GM12878 (cell line): ENCODE measurements around the gene FOXR1. TPM values are rescaled to one million over a fixed set of nuclear protein-coding genes. Genes with fewer than 3 reads are reported as not detected.

Source experiments
- ATAC-seq: fragments of 200-7000 bp; cut with Tn5 transposase; 3 replicates; pipeline ENCODE4 v1.9.1; 2020; ENCODE audit warnings: mild to moderate bottlenecking, moderate library complexity
- BruUV-seq: library from RNA; stranded (reverse); fragments of 400-500 nt; replicated peaks from 2 replicates; lab custom pipeline; 2021; lab: Mats Ljungman, UMichigan
- CTCF ChIA-PET: fragments of 300-600 bp; sonication (Branson Sonifier 250); formaldehyde crosslinking; extraction: SDS; loops from one replicate; lab custom pipeline; 2021; ENCODE audit warnings: inconsistent platforms; lab: Yijun Ruan, JAX
- POLR2A ChIA-PET: fragments of 350-600 bp; formaldehyde crosslinking; extraction: SDS; loops from one replicate; lab custom pipeline; 2021; ENCODE audit warnings: inconsistent platforms; lab: Charles Lee
- RAD21 ChIA-PET: fragments of 300-600 bp; sonication (Branson Sonifier 250); formaldehyde crosslinking; loops from one replicate; lab custom pipeline; 2023; ENCODE audit warnings: antibody characterized with exemption; ENCODE audit not compliant: unreplicated experiment; lab: Charles Lee
- SMC1A ChIA-PET: fragments of 300-600 bp; sonication (Branson Sonifier 250); formaldehyde crosslinking; loops from one replicate; lab custom pipeline; 2023; ENCODE audit not compliant: unreplicated experiment, uncharacterized antibody; lab: Charles Lee
- DNase-seq: peaks from one replicate; pipeline ENCODE4 v3.0.0-alpha.2; 2011; ENCODE audit warnings: low read depth, low spot score
- FAIRE-seq: peaks from 3 replicates; lab custom pipeline; 2011; peaks lifted over from hg19 to GRCh38; lab: Jason Lieb, UNC
- H2AFZ ChIP-seq: 2 replicates; pipeline ENCODE4 v1.6.0; 2011; ENCODE audit warnings: low read depth, low read length, control low read depth; ENCODE audit not compliant: control insufficient read depth
- H3K27ac ChIP-seq: 2 replicates; pipeline ENCODE4 v1.5.1; 2011; ENCODE audit warnings: control low read depth; ENCODE audit not compliant: control insufficient read depth, insufficient read depth
- H3K27me3 ChIP-seq, 2 experiments: replicated peaks in 1 of 2; 2 replicates each; pipeline versions ENCODE4 v1.6.0 to v1.6.1; 2011; ENCODE audit warnings: low read length in 1 of 2; ENCODE audit not compliant: control insufficient read depth in 2 of 2, insufficient read depth in 2 of 2
- H3K36me3 ChIP-seq, 2 experiments: 2 replicates each; pipeline ENCODE4 v1.5.1; 2011; ENCODE audit warnings: low read length in 1 of 2; ENCODE audit not compliant: control insufficient read depth in 2 of 2, insufficient read depth in 2 of 2
- H3K4me1 ChIP-seq: 2 replicates; pipeline ENCODE4 v1.6.1; 2011; ENCODE audit warnings: mild to moderate bottlenecking, low read length, moderate library complexity, mixed read lengths; ENCODE audit not compliant: control insufficient read depth, insufficient read depth
- H3K4me2 ChIP-seq: 2 replicates; pipeline ENCODE4 v1.6.0; 2011; ENCODE audit warnings: control low read depth; ENCODE audit not compliant: control insufficient read depth, insufficient read depth
- H3K4me3 ChIP-seq: fragments of 200-600 bp; sonication (generic); 2 replicates; pipeline ENCODE4 v1.5.1; 2016
- H3K79me2 ChIP-seq: 2 replicates; pipeline ENCODE4 v1.6.0; 2011; ENCODE audit warnings: low read length; ENCODE audit not compliant: control insufficient read depth, insufficient read depth
- H3K9ac ChIP-seq: 2 replicates; pipeline ENCODE4 v1.8.0; 2011; ENCODE audit warnings: low read length, control low read depth, mixed read lengths; ENCODE audit not compliant: control insufficient read depth, insufficient read depth
- H3K9me3 ChIP-seq: replicated peaks from 3 replicates; pipeline ENCODE4 v1.5.1; 2011; ENCODE audit warnings: mild to moderate bottlenecking, low read length; ENCODE audit not compliant: control insufficient read depth, insufficient read depth
- H4K20me1 ChIP-seq: 2 replicates; pipeline ENCODE4 v1.6.0; 2011; ENCODE audit not compliant: control insufficient read depth, insufficient read depth
- BMI1 ChIP-seq: fragments of 450-650 bp; IDR thresholded peaks from 2 replicates; pipeline ENCODE4 v1.6.1; 2016; ENCODE audit warnings: mild to moderate bottlenecking, moderate library complexity, borderline replicate concordance
- CREB1 ChIP-seq: IDR thresholded peaks from 2 replicates; pipeline ENCODE4 v1.6.1; 2012; ENCODE audit warnings: low read depth, mild to moderate bottlenecking, inconsistent platforms
- EZH2 ChIP-seq: IDR thresholded peaks from 2 replicates; pipeline ENCODE4 v1.6.1; 2012; ENCODE audit warnings: low read depth, mild to moderate bottlenecking, control low read depth, inconsistent platforms, low read length, borderline replicate concordance; ENCODE audit not compliant: control insufficient read depth
- HDAC2 ChIP-seq: fragments of 200-600 bp; sonication (generic); IDR thresholded peaks from 2 replicates; pipeline ENCODE4 v1.6.1; 2017
- MEF2A ChIP-seq: IDR thresholded peaks from 2 replicates; pipeline ENCODE4 v1.6.1; 2011; ENCODE audit warnings: low read depth, mild to moderate bottlenecking, low read length, moderate library complexity; ENCODE audit not compliant: insufficient read depth
- MXI1 ChIP-seq: fragments of 150-350 bp; IDR thresholded peaks from 2 replicates; pipeline ENCODE4 v1.6.1; 2011; ENCODE audit warnings: low read depth, mild to moderate bottlenecking, inconsistent platforms, low read length, improper control_type of control experiment
- NBN ChIP-seq: fragments of 450-650 bp; IDR thresholded peaks from 2 replicates; pipeline ENCODE4 v1.6.1; 2016
- NR2F1 ChIP-seq: fragments of 450-650 bp; conservative IDR thresholded peaks from 2 replicates; pipeline ENCODE4 v1.6.1; 2017; ENCODE audit warnings: mild to moderate bottlenecking
- RB1 ChIP-seq: fragments of 450-650 bp; formaldehyde crosslinking; IDR thresholded peaks from 2 replicates; pipeline ENCODE4 v1.6.1; 2017; ENCODE audit warnings: mild to moderate bottlenecking, borderline replicate concordance
- SIN3A ChIP-seq: IDR thresholded peaks from 2 replicates; pipeline ENCODE4 v1.6.1; 2012; ENCODE audit warnings: low read depth, low read length, improper control_type of control experiment
- TAF1 ChIP-seq: IDR thresholded peaks from 2 replicates; pipeline ENCODE4 v1.6.1; 2011; ENCODE audit warnings: mild to moderate bottlenecking, low read depth, low read length, borderline replicate concordance
- YY1 ChIP-seq: IDR thresholded peaks from 2 replicates; pipeline ENCODE4 v1.6.1; 2011; ENCODE audit warnings: low read depth, mild to moderate bottlenecking, low read length
- WGBS: methylation state at CpG from one replicate; pipeline ENCODE4 v1.1.6; 2016; ENCODE audit warnings: low lambda C conversion rate; ENCODE audit not compliant: insufficient replicate concordance, insufficient coverage; ENCODE audit errors: missing lambda C conversion rate; 5-methylcytosine and 5-hydroxymethylcytosine counted together
- in situ Hi-C: fragments of 300-500 bp; cut with MboI; formaldehyde crosslinking; loops from 9 replicates; pipeline ENCODE4 v1.14.3; 2018; ENCODE audit warnings: mixed read lengths
- intact Hi-C: fragments of 100-400 bp; cut with micrococcal nuclease; formaldehyde crosslinking; loops from one replicate; pipeline ENCODE4 v1.14.2; 2022; ENCODE audit not compliant: unreplicated experiment
- polyA plus RNA-seq, 11 experiments: library from polyadenylated mRNA; depleted of rRNA in 4 of 11; unstranded in 6 of 11; stranded (reverse) in 5 of 11; fragments of >200 nt; fragmentation: Nextera tagmentation in 4 of 11; fragmentation: Illumina TruSeq in 1 of 11; extraction: Ambion mirVana in 4 of 11; extraction: Trizol in 1 of 11; gene quantifications; 1 replicate in 1 of 11; 2 replicates in 10 of 11; pipeline versions ENCODE4 v1.2.1 to v1.2.3, GENCODE V29; 2011 to 2016; ENCODE audit warnings: inconsistent platforms in 2 of 11, missing spikeins in 2 of 11, low read depth in 1 of 11
- total RNA-seq, 4 experiments: library from RNA; depleted of rRNA in 3 of 4; stranded (reverse); fragments of >200 nt in 3 of 4; fragmentation: Illumina TruSeq in 1 of 4; extraction: Trizol in 1 of 4; gene quantifications; 2 replicates each; pipeline versions ENCODE4 v1.2.1 to v1.2.3, GENCODE V29; 2013 to 2021
- TF ChIP-seq, protein P1 (sequence below): fragments of 450-650 bp; IDR thresholded peaks from 2 replicates; pipeline ENCODE4 v1.6.1; 2018; ENCODE audit warnings: mild to moderate bottlenecking, low read depth, moderate library complexity; ENCODE audit not compliant: partially characterized antibody
- TF ChIP-seq, protein P2 (sequence below): IDR thresholded peaks from 2 replicates; pipeline ENCODE4 v1.6.1; 2012; ENCODE audit warnings: low read depth, low read length, improper control_type of control experiment
- TF ChIP-seq, protein P3 (sequence below): fragments of 450-650 bp; IDR thresholded peaks from 2 replicates; pipeline ENCODE4 v1.6.1; 2016; ENCODE audit warnings: mild to moderate bottlenecking, moderate library complexity, borderline replicate concordance

FOXR1 gene
- total and polyA plus RNA-seq, 10 of the 15 experiments (the other 5 are each of a cell fraction or from before 2014, with no cell fraction given) = not detected

DNA sequence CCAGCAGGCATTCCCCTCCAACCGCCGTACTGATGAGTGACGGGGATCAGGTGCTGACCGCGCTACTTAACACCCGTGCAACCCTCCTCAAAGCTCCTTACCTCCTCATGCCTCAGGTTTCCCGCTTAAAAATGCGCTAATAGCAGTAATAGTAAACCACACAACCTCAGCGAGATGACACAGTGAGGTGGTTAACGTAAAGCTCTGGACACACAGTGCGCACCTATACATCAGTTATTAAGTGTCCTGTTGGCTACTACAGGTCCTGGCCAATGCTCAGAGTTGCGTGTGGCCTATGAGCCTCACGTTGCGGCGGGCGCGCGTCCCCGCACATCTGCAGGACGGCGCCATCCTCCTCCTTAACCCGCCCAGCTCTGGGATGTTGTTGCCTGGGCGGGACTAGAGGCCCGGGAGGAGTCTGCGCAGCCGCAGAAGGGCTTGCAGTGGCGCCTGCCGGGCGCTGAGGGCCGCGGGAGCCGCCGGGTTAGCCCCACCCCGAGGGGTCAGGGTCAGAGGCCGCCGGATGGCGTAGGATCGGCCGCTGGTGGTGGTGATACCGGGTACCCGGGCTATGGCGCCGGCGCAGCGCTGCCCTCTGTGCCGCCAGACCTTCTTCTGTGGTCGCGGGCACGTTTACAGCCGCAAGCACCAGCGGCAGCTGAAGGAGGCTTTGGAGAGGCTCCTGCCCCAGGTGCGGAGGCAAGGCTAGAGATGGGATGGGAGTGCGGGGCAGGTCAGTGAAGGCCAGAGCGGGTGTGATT is 26.2 kb downstream of the FOXR1 start, which contains the start of gene CENATAC:
Gene CENATAC (plus strand): TSS at position 512 of the 761 bp plus-strand sequence. CDS start 60 bp downstream, at position 572.
- 0 out of 4 replicates have a peak, but pooled peaks cover 0 to 2% of the 10 kb centered on the region in 2 experiments for H3K36me3 ChIP-seq
- intact Hi-C loops (no loop called here), in situ Hi-C loops (no loop called here)
- DNase-seq (peak; percentile 76), ATAC-seq (peak; percentile 97), FAIRE-seq (peak; percentile 79)
- peak within 1 kb of the TSS; percentile 87 for H3K27ac ChIP-seq
- CTCF ChIA-PET = interaction anchor here (0.7 to 1.4 kb wide), 6 partner anchors 18 to 199 kb away, joined by 3 to 5 read pairs (median 3); partner anchors contain the start of gene SLC37A4
- no peaks in the 10 kb centered on the region for H3K27me3 ChIP-seq
- SMC1A ChIA-PET = interaction anchor here (1.0 to 5.7 kb wide), 3 partner anchors 11 to 53 kb away, joined by 3 to 26 read pairs (median 3); partner anchors contain the start of genes RPS25 and TRAPPC4
- RAD21 ChIA-PET = interaction anchor here (1.1 to 1.3 kb wide), 3 partner anchors 18 to 88 kb away, joined by 3 read pairs; partner anchors contain the start of genes RPS25 and TRAPPC4
- under 1% methylated on average over 54 of the region's 54 CpGs for WGBS
- peaks cover 24% of the 10 kb centered on the region for H3K79me2 ChIP-seq
- BruUV-seq = no TSS peak
- POLR2A ChIA-PET = interaction anchor here (0.6 to 1.6 kb wide), 10 partner anchors 17 to 205 kb away, joined by 3 to 7 read pairs (median 4); partner anchors contain the start of genes HINFP, HMBS, RPS25 and TRAPPC4
- H2AFZ ChIP-seq = peak within 1 kb of the TSS; percentile 98
- H4K20me1 ChIP-seq = no peaks in the 10 kb centered on the region
- H3K4me3 ChIP-seq = peak within 1 kb of the TSS; percentile 91
- no peaks in the 10 kb centered on the region; the same call in none of the 2 replicates for H3K4me1 ChIP-seq
- peak within 1 kb of the TSS; percentile 69 for H3K4me2 ChIP-seq
- H3K9me3 ChIP-seq = no peaks in the 10 kb centered on the region
- H3K9ac ChIP-seq = peak within 1 kb of the TSS; percentile 90
- 0 out of 2 replicates have a peak, but pooled peaks have one; percentile 19 for TF ChIP-seq NBN
- TF ChIP-seq EZH2 = no peak
- TF ChIP-seq SIN3A = peak; percentile 55; the same call in 1 of the 2 replicates
- 0 out of 2 replicates have a peak, but pooled peaks have one; percentile 27 for TF ChIP-seq CREB1
- no peak for TF ChIP-seq BMI1
- TF ChIP-seq, protein P1, sequence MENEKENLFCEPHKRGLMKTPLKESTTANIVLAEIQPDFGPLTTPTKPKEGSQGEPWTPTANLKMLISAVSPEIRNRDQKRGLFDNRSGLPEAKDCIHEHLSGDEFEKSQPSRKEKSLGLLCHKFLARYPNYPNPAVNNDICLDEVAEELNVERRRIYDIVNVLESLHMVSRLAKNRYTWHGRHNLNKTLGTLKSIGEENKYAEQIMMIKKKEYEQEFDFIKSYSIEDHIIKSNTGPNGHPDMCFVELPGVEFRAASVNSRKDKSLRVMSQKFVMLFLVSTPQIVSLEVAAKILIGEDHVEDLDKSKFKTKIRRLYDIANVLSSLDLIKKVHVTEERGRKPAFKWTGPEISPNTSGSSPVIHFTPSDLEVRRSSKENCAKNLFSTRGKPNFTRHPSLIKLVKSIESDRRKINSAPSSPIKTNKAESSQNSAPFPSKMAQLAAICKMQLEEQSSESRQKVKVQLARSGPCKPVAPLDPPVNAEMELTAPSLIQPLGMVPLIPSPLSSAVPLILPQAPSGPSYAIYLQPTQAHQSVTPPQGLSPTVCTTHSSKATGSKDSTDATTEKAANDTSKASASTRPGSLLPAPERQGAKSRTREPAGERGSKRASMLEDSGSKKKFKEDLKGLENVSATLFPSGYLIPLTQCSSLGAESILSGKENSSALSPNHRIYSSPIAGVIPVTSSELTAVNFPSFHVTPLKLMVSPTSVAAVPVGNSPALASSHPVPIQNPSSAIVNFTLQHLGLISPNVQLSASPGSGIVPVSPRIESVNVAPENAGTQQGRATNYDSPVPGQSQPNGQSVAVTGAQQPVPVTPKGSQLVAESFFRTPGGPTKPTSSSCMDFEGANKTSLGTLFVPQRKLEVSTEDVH = no peak
- no peak for TF ChIP-seq HDAC2
- peak; percentile 81 for TF ChIP-seq YY1
- 0 out of 2 replicates have a peak, but pooled peaks have one; percentile 50 for TF ChIP-seq TAF1
- peak; percentile 100 for TF ChIP-seq NR2F1
- TF ChIP-seq, protein P2, sequence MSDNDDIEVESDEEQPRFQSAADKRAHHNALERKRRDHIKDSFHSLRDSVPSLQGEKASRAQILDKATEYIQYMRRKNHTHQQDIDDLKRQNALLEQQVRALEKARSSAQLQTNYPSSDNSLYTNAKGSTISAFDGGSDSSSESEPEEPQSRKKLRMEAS = peak; percentile 43; the same call in 1 of the 2 replicates
- TF ChIP-seq RB1 = no peak
- 0 out of 2 replicates have a peak, but pooled peaks have one; percentile 20 for TF ChIP-seq MEF2A
- peak; percentile 43; the same call in 1 of the 2 replicates for TF ChIP-seq MXI1
- TF ChIP-seq, protein P3, sequence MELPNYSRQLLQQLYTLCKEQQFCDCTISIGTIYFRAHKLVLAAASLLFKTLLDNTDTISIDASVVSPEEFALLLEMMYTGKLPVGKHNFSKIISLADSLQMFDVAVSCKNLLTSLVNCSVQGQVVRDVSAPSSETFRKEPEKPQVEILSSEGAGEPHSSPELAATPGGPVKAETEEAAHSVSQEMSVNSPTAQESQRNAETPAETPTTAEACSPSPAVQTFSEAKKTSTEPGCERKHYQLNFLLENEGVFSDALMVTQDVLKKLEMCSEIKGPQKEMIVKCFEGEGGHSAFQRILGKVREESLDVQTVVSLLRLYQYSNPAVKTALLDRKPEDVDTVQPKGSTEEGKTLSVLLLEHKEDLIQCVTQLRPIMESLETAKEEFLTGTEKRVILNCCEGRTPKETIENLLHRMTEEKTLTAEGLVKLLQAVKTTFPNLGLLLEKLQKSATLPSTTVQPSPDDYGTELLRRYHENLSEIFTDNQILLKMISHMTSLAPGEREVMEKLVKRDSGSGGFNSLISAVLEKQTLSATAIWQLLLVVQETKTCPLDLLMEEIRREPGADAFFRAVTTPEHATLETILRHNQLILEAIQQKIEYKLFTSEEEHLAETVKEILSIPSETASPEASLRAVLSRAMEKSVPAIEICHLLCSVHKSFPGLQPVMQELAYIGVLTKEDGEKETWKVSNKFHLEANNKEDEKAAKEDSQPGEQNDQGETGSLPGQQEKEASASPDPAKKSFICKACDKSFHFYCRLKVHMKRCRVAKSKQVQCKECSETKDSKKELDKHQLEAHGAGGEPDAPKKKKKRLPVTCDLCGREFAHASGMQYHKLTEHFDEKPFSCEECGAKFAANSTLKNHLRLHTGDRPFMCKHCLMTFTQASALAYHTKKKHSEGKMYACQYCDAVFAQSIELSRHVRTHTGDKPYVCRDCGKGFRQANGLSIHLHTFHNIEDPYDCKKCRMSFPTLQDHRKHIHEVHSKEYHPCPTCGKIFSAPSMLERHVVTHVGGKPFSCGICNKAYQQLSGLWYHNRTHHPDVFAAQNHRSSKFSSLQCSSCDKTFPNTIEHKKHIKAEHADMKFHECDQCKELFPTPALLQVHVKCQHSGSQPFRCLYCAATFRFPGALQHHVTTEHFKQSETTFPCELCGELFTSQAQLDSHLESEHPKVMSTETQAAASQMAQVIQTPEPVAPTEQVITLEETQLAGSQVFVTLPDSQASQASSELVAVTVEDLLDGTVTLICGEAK = 0 out of 2 replicates have a peak, but pooled peaks have one; percentile 34
